Uterus (tissue), 2 donors: ENCODE data around the gene ZSCAN12.

ENCODE experiments used
- CTCF ChIP-seq, 4 experiments: fragments of 200-600 bp in 2 of 4; fragments of 450-650 bp in 2 of 4; sonication (generic) in 2 of 4; IDR thresholded peaks; one replicate each; pipeline ENCODE4 v1.5.1; 2016 to 2019; ENCODE audit warnings: antibody characterized with exemption in 4 of 4, mild to moderate bottlenecking in 2 of 4, moderate library complexity in 1 of 4
- POLR2A ChIP-seq, 2 donors: fragments of 450-650 bp; IDR thresholded peaks; one replicate each; pipeline ENCODE4 v1.6.1; 2016; ENCODE audit warnings: antibody characterized with exemption in 2 of 2, mild to moderate bottlenecking in 1 of 2, moderate library complexity in 1 of 2

- TF ChIP-seq CTCF (IDR thresholded peaks at IDR 0.05) (no peak), POLR2A (IDR thresholded peaks at IDR 0.05) (no peak)
Measured at GRCh38 chr6:28357036-28357435, 42.5 kb downstream of the ZSCAN12 start.
